Colonic mucosa (tissue), 4 donors: ENCODE results near the gene MAP2. TPM values are rescaled to one million over a fixed set of nuclear protein-coding genes. Genes with fewer than 3 reads are reported as not detected.

Experiments used
- DNase-seq: peaks from one replicate; pipeline ENCODE4 v3.0.0-alpha.2; 2020
- H3K27ac ChIP-seq: fragments of 200-600 bp; one replicate; pipeline ENCODE4 v1.8.0; 2021
- H3K27me3 ChIP-seq: fragments of 200-600 bp; one replicate; pipeline ENCODE4 v1.8.0; 2021
- H3K36me3 ChIP-seq: fragments of 200-600 bp; one replicate; pipeline ENCODE4 v1.8.0; 2021
- H3K4me1 ChIP-seq: fragments of 200-600 bp; one replicate; pipeline ENCODE4 v1.8.0; 2021; ENCODE audit warnings: mild to moderate bottlenecking
- H3K4me3 ChIP-seq: fragments of 200-600 bp; one replicate; pipeline ENCODE4 v1.8.0; 2021
- H3K9ac ChIP-seq, 2 donors: one replicate each; pipeline ENCODE4 v1.7.0; 2013; ENCODE audit warnings: control low read depth in 2 of 2, low read depth in 2 of 2, low read length in 2 of 2
- H3K9me3 ChIP-seq: fragments of 200-600 bp; one replicate; pipeline ENCODE4 v1.8.0; 2021
- intact Hi-C: fragments of 100-400 bp; cut with DNase I; formaldehyde crosslinking; loops from one replicate; pipeline ENCODE4 v1.14.1; 2022
- total RNA-seq, 2 donors: library from RNA; stranded (reverse); fragmentation: NEBNext Ultra II Directional in 1 of 2; extraction: Animal tissue kit (Norgen Biotek cat#: 25700) in 1 of 2; gene quantifications; one replicate each; pipeline ENCODE4 v1.2.1, GENCODE V29; 2021
- TF ChIP-seq, protein P1 (sequence below): fragments of 200-600 bp; IDR thresholded peaks from one replicate; pipeline ENCODE4 v1.8.0; 2022; ENCODE audit warnings: antibody characterized with exemption, mild to moderate bottlenecking
- donor health status: healthy.
- donor health status: DM: no; HTN: no; CAD: no.
- donor health status: DM: no; HTN: no; CAD: no.

The MAP2 gene
- total RNA-seq, 2 donors from 2014 or later: 0.84 to 1.4 TPM

DNA sequence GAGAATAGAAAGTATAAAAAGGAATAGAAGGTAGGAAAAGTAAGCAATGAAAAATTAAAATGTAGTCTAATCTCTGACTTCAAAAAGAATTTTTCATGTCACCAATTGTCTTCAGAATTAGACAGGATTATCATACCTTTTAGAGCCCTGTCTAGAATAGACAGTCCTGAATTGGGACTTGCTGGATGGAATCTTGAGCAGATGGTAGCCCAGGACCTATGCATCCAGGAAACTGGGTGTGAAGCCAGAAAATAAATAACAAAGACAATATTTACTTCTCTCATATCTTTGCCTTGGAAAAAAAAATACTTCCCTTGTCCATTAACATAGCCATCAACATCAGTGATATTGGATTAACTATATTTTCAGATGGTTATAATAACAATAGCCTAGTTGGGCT, 250.0 kb downstream of the MAP2 start:
- intact Hi-C loops: no loop called here
- DNase-seq: no peak
- TF ChIP-seq, protein P1, sequence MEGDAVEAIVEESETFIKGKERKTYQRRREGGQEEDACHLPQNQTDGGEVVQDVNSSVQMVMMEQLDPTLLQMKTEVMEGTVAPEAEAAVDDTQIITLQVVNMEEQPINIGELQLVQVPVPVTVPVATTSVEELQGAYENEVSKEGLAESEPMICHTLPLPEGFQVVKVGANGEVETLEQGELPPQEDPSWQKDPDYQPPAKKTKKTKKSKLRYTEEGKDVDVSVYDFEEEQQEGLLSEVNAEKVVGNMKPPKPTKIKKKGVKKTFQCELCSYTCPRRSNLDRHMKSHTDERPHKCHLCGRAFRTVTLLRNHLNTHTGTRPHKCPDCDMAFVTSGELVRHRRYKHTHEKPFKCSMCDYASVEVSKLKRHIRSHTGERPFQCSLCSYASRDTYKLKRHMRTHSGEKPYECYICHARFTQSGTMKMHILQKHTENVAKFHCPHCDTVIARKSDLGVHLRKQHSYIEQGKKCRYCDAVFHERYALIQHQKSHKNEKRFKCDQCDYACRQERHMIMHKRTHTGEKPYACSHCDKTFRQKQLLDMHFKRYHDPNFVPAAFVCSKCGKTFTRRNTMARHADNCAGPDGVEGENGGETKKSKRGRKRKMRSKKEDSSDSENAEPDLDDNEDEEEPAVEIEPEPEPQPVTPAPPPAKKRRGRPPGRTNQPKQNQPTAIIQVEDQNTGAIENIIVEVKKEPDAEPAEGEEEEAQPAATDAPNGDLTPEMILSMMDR: no peak
- Histone ChIP-seq H3K9ac (no peak overlapping the region), H3K9me3 (no peaks in the 10 kb centered on the region), H3K36me3 (no peaks in the 10 kb centered on the region), H3K4me1 (no peaks in the 10 kb centered on the region), H3K4me3 (no peak overlapping the region), H3K27me3 (no peaks in the 10 kb centered on the region), H3K27ac (no peak overlapping the region)

DNA sequence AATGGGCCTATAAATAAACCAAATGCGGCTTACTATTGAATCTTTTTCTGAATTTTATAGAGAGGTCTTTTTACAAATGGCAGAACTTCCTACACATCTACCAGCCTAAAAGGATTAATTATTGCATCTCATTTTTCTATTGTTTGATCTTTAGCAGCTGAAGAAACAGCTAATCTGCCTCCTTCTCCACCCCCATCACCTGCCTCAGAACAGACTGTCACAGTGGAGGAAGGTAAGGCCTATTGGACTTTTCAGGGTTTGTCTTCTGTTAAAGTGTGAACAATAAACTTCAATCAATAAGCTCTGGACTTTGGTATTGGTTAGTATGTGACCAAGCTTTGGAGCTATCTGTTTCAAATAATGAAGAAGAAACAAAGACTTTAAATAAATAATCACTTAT, 256.7 kb downstream of the MAP2 start:
- Histone ChIP-seq H3K4me1 (no peaks in the 10 kb centered on the region), H3K27ac (no peak overlapping the region), H3K4me3 (no peak overlapping the region), H3K36me3 (no peaks in the 10 kb centered on the region), H3K9ac (no peak overlapping the region), H3K9me3 (no peaks in the 10 kb centered on the region), H3K27me3 (no peaks in the 10 kb centered on the region)
- no peak for DNase-seq
- TF ChIP-seq, protein P1: no peak
- intact Hi-C loops: no loop called here

DNA sequence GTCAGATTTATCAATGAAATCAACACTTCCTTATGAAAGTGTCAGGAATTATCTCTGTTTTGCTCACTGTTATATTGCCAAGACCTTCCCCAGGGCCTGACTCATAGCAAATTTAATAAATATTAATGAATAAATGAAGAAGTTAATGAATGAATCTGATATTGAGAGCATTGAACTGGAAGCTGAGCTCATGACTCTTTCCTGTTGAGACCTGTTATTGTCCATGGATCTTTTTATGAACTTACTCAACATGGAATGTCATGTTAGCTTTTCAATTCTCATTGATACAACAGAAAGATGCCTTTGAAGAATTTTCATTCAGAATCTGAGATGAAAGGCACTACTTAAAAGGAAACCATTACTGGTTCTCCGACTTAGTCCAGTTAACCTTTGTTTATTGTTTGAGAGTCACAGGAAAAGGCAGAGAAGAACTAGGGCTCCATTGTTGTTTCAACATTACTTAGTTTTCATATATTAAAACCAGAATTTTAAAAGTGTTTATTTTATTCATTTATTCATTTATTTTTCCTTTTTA, 257.4 kb downstream of the MAP2 start:
- no peak for DNase-seq
- Histone ChIP-seq H3K4me1 (no peaks in the 10 kb centered on the region), H3K27me3 (no peaks in the 10 kb centered on the region), H3K9me3 (no peaks in the 10 kb centered on the region), H3K9ac (no peak overlapping the region), H3K27ac (no peak overlapping the region), H3K36me3 (no peaks in the 10 kb centered on the region), H3K4me3 (no peak overlapping the region)
- intact Hi-C loops: no loop called here
- TF ChIP-seq, protein P1: no peak

DNA sequence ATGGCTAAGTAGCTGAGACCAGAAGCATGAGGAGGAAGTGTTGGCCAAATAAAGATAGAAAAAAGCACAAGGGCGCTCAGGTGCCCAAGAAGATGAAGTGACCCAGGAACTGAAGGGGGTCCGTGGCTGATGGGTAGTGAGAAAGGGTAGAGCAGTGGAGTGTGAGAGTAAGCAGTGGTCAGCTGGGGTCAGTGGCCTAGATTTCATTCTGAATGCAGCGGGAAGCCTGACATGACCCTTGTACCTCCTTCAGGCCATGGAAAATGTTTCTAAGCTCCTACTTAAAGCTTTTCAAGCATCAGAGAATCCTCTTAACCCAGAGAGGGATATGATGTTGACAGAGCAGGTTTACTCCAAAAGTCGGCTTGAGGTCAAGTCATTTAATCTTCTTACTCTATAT, 258.8 kb downstream of the MAP2 start:
- intact Hi-C loops: no loop called here
- Histone ChIP-seq H3K36me3 (no peaks in the 10 kb centered on the region), H3K9me3 (no peaks in the 10 kb centered on the region), H3K27ac (no peak overlapping the region), H3K4me1 (no peaks in the 10 kb centered on the region), H3K9ac (no peak overlapping the region), H3K4me3 (no peak overlapping the region), H3K27me3 (no peaks in the 10 kb centered on the region)
- TF ChIP-seq, protein P1: no peak
- no peak for DNase-seq

DNA sequence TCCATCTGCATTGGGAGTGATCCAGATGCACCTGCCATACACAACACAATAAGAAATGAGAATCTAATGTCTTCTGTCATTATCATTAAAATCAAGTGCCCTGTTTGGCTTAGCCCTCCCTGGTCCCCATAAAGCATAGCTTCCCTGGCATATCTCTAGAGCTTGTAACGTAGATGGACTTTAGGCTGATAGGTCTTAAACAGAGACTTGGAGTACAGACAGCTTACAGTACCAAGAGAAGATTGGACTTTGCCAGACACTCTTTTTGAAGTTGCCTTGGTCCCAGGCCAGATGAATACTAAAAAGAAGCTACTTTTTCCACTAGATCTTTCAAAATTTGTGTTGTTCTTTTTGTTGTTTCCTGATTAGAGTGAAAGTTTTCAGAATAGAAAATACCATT, 261.5 kb downstream of the MAP2 start:
- no peak for DNase-seq
- no peaks in the 10 kb centered on the region for H3K9me3 ChIP-seq
- no peak overlapping the region for H3K9ac ChIP-seq
- intact Hi-C loops: no loop called here
- H3K27me3 ChIP-seq: no peaks in the 10 kb centered on the region
- H3K27ac ChIP-seq: no peak overlapping the region
- no peak overlapping the region for H3K4me3 ChIP-seq
- H3K4me1 ChIP-seq: no peaks in the 10 kb centered on the region
- TF ChIP-seq, protein P1: no peak
- H3K36me3 ChIP-seq: no peaks in the 10 kb centered on the region
